Stomach (tissue), 4 donors: ENCODE measurements around the gene ITGB3.

Experiments used
- CTCF ChIP-seq, 7 experiments: fragments of 450-650 bp in 4 of 7; fragments of 200-600 bp in 3 of 7; sonication (generic) in 3 of 7; IDR thresholded peaks; one replicate each; pipeline ENCODE4 v1.5.1; 2016 to 2019; ENCODE audit warnings: antibody characterized with exemption in 7 of 7, control low read depth in 2 of 7, mild to moderate bottlenecking in 1 of 7
- EP300 ChIP-seq: sonication (generic); formaldehyde crosslinking; IDR thresholded peaks from one replicate; pipeline ENCODE4 v1.6.1; 2017; ENCODE audit warnings: antibody characterized with exemption
- POLR2A ChIP-seq, 4 donors: fragments of 450-650 bp; IDR thresholded peaks; one replicate each; pipeline ENCODE4 v1.6.1; 2016; ENCODE audit warnings: antibody characterized with exemption in 4 of 4, control low read depth in 2 of 4, mild to moderate bottlenecking in 1 of 4, moderate library complexity in 1 of 4
- POLR2AphosphoS5 ChIP-seq, 3 donors: sonication (generic); formaldehyde crosslinking; IDR thresholded peaks; one replicate each; pipeline ENCODE4 v1.6.1; 2016; ENCODE audit warnings: antibody characterized with exemption in 3 of 3

GRCh38 chr17:47287639-47288038 lies 34.0 kb downstream of the ITGB3 start:
- TF ChIP-seq CTCF (IDR thresholded peaks at IDR 0.05) (no peak), POLR2AphosphoS5 (IDR thresholded peaks at IDR 0.05) (no peak), POLR2A (IDR thresholded peaks at IDR 0.05) (no peak), EP300 (no peak)
